Transverse colon (tissue), 4 donors: ENCODE data around the gene REEP1. TPM values are rescaled to one million over a fixed set of nuclear protein-coding genes. Genes with fewer than 3 reads are reported as not detected.

ENCODE experiments used
- DNase-seq: peaks from one replicate; pipeline ENCODE4 v3.0.0-alpha.2; 2019
- H3K27ac ChIP-seq, 4 donors: fragments of 200-600 bp; sonication (generic); 2 replicates each; pipeline ENCODE4 v1.5.1; 2016 to 2018; ENCODE audit warnings: inconsistent platforms in 4 of 4
- H3K27me3 ChIP-seq: fragments of 200-600 bp; sonication (generic); 2 replicates; pipeline ENCODE4 v1.5.1; 2017; ENCODE audit warnings: inconsistent platforms
- H3K36me3 ChIP-seq, 4 donors: fragments of 200-600 bp; sonication (generic); 2 replicates each; pipeline ENCODE4 v1.5.1; 2017 to 2019; ENCODE audit warnings: inconsistent platforms in 4 of 4
- H3K4me1 ChIP-seq, 4 donors: fragments of 200-600 bp; sonication (generic); 2 replicates each; pipeline ENCODE4 v1.5.1; 2017 to 2020; ENCODE audit warnings: inconsistent platforms in 4 of 4
- H3K4me3 ChIP-seq, 4 donors: fragments of 200-600 bp; sonication (generic); 1 replicate in 1 of 4; 2 replicates in 3 of 4; pipeline versions ENCODE4 v1.5.1 to v1.6.1; 2017 to 2019; ENCODE audit warnings: inconsistent platforms in 4 of 4
- H3K9me3 ChIP-seq, 2 donors: fragments of 200-600 bp; sonication (generic); 2 replicates each; pipeline ENCODE4 v1.5.1; 2017 to 2019; ENCODE audit warnings: inconsistent platforms in 2 of 2
- CTCF ChIP-seq, 5 experiments: fragments of 200-600 bp in 3 of 5; fragments of 450-650 bp in 2 of 5; sonication (generic) in 3 of 5; IDR thresholded peaks; 1 replicate in 2 of 5; 2 replicates in 3 of 5; pipeline ENCODE4 v1.5.1; 2016 to 2017; ENCODE audit warnings: antibody characterized with exemption in 5 of 5, inconsistent platforms in 3 of 5, mild to moderate bottlenecking in 2 of 5, moderate library complexity in 1 of 5
- EP300 ChIP-seq: sonication (generic); formaldehyde crosslinking; IDR thresholded peaks from one replicate; pipeline ENCODE4 v1.6.1; 2017; ENCODE audit warnings: antibody characterized with exemption, low read depth
- POLR2A ChIP-seq: fragments of 450-650 bp; IDR thresholded peaks from one replicate; pipeline ENCODE4 v1.6.1; 2016; ENCODE audit warnings: antibody characterized with exemption, mild to moderate bottlenecking, moderate library complexity
- POLR2AphosphoS5 ChIP-seq, 3 donors: sonication (generic); formaldehyde crosslinking; IDR thresholded peaks; one replicate each; pipeline ENCODE4 v1.6.1; 2016; ENCODE audit warnings: antibody characterized with exemption in 3 of 3
- whole genome bisulfite sequencing, 2 donors: methylation state at CpG; one replicate each; pipeline ENCODE4 v1.1.5; 2018; ENCODE audit warnings: low coverage in 1 of 2; 5-methylcytosine and 5-hydroxymethylcytosine counted together
- in situ Hi-C, 4 donors: fragments of 200-750 bp; cut with MboI; loops; one replicate each; pipeline versions ENCODE4 v1.15.0 to v1.15.1; 2017; ENCODE audit warnings: low sequenced_read_pairs in 3 of 4, low pct_ligation_motif_present in 1 of 4, low pct_unique_long_range_greater_than_20kb in 1 of 4
- intact Hi-C: fragments of 100-400 bp; cut with DNase I; formaldehyde crosslinking; loops from one replicate; pipeline ENCODE4 v1.15.1; 2023; ENCODE audit warnings: low total_unique reads
- total RNA-seq, 4 donors: library from RNA; depleted of rRNA; stranded (reverse); fragments of >200 nt; gene quantifications; one replicate each; pipeline ENCODE4 v1.1.0, GENCODE V29; 2016

REEP1 gene
- total RNA-seq, 4 donors from 2014 or later: 14.1 to 196 (median 32.3) TPM

GRCh38 chr2:86332654-86333053 is 4.8 kb downstream of the REEP1 start:
- no peak for TF ChIP-seq CTCF (IDR thresholded peaks at IDR 0.05)
- TF ChIP-seq EP300: no peak
- no peak for TF ChIP-seq POLR2A
- TF ChIP-seq POLR2AphosphoS5 (IDR thresholded peaks at IDR 0.05): no peak
- WGBS, 2 donors: 76% methylated on average over 1 of the region's 1 CpG; no CpG with 5 or more reads in 1 of the 2 donors
- Histone ChIP-seq H3K27ac (no peak overlapping the region), H3K4me3 (no peak overlapping the region), H3K9me3 (no peaks in the 10 kb centered on the region), H3K36me3 (no peaks in the 10 kb centered on the region), H3K27me3 (peaks cover 27% of the 10 kb centered on the region), H3K4me1 (peaks cover 0 to 13% (median 9%) of the 10 kb centered on the region in 4 donors)
- in situ Hi-C loops: no loop called here
- no peak for DNase-seq
- intact Hi-C loops: loop anchor here (10.0 kb wide), 1 partner anchor 108 kb away; no protein-coding TSS in a partner anchor

DNA sequence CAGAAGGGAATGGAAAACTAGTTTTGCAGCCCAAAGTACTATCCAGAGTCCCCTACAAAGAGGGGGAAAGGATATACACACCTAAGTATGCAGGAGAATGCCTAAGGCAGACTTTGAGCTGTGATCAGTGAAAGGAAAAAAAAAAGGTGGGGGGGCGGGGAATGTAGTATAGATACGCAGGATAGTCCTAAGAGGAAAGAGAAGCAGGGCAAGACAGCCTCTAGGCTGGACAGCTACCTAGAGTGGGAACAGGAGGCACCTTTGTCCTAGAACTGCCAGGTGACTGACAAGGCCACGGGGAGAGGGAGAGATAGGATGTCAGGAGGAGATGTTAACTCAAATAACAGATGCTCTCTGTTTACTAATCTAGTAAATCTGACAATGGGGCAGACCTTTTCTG is 6.0 kb downstream of the REEP1 start:
- DNase-seq: no peak
- no peak overlapping the region for H3K27ac ChIP-seq
- no peak overlapping the region for H3K4me3 ChIP-seq
- H3K9me3 ChIP-seq: no peaks in the 10 kb centered on the region
- no peak for TF ChIP-seq CTCF (IDR thresholded peaks at IDR 0.05)
- TF ChIP-seq EP300: no peak
- no peak for TF ChIP-seq POLR2A
- 86% methylated on average over 3 of the region's 3 CpGs; no CpG with 5 or more reads in 1 of the 2 donors for WGBS, 2 donors
- in situ Hi-C loops: no loop called here
- H3K4me1 ChIP-seq: peaks cover 0 to 6% (median 3%) of the 10 kb centered on the region in 4 donors
- intact Hi-C loops: loop anchor here (10.0 kb wide), 1 partner anchor 107 kb away; no protein-coding TSS in a partner anchor
- no peaks in the 10 kb centered on the region for H3K36me3 ChIP-seq
- peaks cover 16% of the 10 kb centered on the region for H3K27me3 ChIP-seq

- DNase-seq: no peak
- H3K4me3 ChIP-seq: no peak overlapping the region
- no peaks in the 10 kb centered on the region for H3K36me3 ChIP-seq
- no peaks in the 10 kb centered on the region for H3K9me3 ChIP-seq
- H3K27me3 ChIP-seq: peaks cover 3% of the 10 kb centered on the region
- TF ChIP-seq POLR2AphosphoS5 (IDR thresholded peaks at IDR 0.05) (no peak), POLR2A (no peak), CTCF (IDR thresholded peaks at IDR 0.05) (no peak), EP300 (no peak)
- WGBS, 2 donors: 79% methylated on average over 2 of the region's 2 CpGs; no CpG with 5 or more reads in 1 of the 2 donors
- intact Hi-C loops (loop anchor here (10.0 kb wide), 1 partner anchor 105 kb away; no protein-coding TSS in a partner anchor), in situ Hi-C loops (no loop called here)
- H3K4me1 ChIP-seq: no peaks in the 10 kb centered on the region
- no peak overlapping the region for H3K27ac ChIP-seq
These were observed 7.4 kb downstream of the REEP1 start for GRCh38 chr2:86330001-86330400.

DNA sequence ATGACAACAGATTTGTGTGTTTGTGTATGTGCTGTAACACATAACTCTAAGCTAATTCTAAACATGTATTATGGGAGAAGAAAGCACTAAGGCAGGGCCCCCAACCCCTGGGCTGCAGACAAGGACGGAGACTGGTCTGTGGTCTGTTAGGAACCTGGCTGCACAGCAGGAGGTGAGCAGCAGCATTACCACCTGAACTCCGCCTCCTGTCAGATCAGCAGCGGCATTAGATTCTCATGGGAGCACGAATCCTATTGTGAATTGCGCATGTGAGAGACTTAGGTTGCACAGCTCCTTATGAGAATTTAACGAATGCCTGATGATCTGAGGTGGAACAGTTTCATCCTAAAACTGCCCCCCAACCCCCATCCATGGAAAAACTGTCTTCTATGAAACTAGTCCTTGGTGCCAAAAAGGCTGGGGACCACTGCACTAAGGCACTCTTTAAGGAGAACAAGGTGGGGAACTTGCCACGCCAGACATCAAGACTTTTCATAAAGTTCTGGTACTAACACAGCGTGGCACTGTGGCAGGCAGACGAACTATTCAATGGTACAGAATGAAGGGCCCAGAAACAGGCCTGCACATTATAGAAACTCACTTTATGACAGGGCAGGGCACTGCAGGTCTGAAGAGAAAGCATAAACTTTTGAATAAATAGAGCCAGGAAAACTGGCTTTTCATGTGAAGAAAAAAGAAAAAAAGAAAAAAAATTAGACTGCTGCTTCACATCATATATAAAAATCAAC is 14.0 kb downstream of the REEP1 start:
- Histone ChIP-seq H3K27ac (no peak overlapping the region), H3K36me3 (no peaks in the 10 kb centered on the region), H3K27me3 (no peaks in the 10 kb centered on the region), H3K9me3 (no peaks in the 10 kb centered on the region), H3K4me3 (no peak overlapping the region), H3K4me1 (peaks cover 5 to 20% (median 8%) of the 10 kb centered on the region in 4 donors)
- TF ChIP-seq POLR2A: no peak
- TF ChIP-seq CTCF (IDR thresholded peaks at IDR 0.05): no peak
- TF ChIP-seq POLR2AphosphoS5 (IDR thresholded peaks at IDR 0.05): no peak
- TF ChIP-seq EP300: no peak
- intact Hi-C loops: no loop called here
- DNase-seq: no peak
- in situ Hi-C loops: no loop called here
- WGBS, 2 donors: 75 to 77% methylated on average over 1 to 9 of the region's 9 CpGs
